ENCODE results near the gene CLDN25.
"Not testable (repeated sequence)": the region's sequence is repeated elsewhere in the genome, so short reads cannot be mapped to it uniquely, and the experiment has no call there.

CLDN25 gene

GRCh38 chr11:113779496-113779895 lies at the start of gene CLDN25:
Gene CLDN25 (plus strand): TSS chr11:113779796. CDS start chr11:113779796, 0 bp downstream.
- no peak within 1 kb of the TSS for H3K4me3 Mint-ChIP-seq
- H3K27ac Mint-ChIP-seq, result no peak within 1 kb of the TSS
- H3K36me3 Mint-ChIP-seq, result no peaks in the 10 kb centered on the region
- H3K27me3 Mint-ChIP-seq, result peaks cover 41% of the 10 kb centered on the region
- ATAC-seq, result no peak
- H3K4me1 Mint-ChIP-seq, result peaks cover 2% of the 10 kb centered on the region
- H3K9me3 Mint-ChIP-seq, result no peaks in the 10 kb centered on the region

- Mint-ChIP-seq H3K36me3 (peaks cover 35% of the 10 kb centered on the region), H3K4me1 (no peaks in the 10 kb centered on the region), H3K4me3 (no peak overlapping the region), H3K27ac (no peak overlapping the region), H3K9me3 (no peaks in the 10 kb centered on the region), H3K27me3 (no peaks in the 10 kb centered on the region)
- no peak for ATAC-seq
These were observed 48.5 kb upstream of the CLDN25 start for GRCh38 chr11:113730887-113731726.

- no peak for ATAC-seq
- no peak overlapping the region for H3K4me3 Mint-ChIP-seq
- H3K4me1 Mint-ChIP-seq, result no peaks in the 10 kb centered on the region
- no peak overlapping the region for H3K27ac Mint-ChIP-seq
- no peaks in the 10 kb centered on the region for H3K27me3 Mint-ChIP-seq
- H3K36me3 Mint-ChIP-seq, result peaks cover 41% of the 10 kb centered on the region
- no peaks in the 10 kb centered on the region for H3K9me3 Mint-ChIP-seq
These were observed 47.5 kb upstream of the CLDN25 start for GRCh38 chr11:113732092-113732491.

- Mint-ChIP-seq H3K4me1 (no peaks in the 10 kb centered on the region), H3K27ac (no peak overlapping the region), H3K36me3 (peaks cover 70% of the 10 kb centered on the region), H3K9me3 (no peaks in the 10 kb centered on the region), H3K4me3 (no peak overlapping the region), H3K27me3 (no peaks in the 10 kb centered on the region)
- ATAC-seq, result no peak
These were observed 43.3 kb upstream of the CLDN25 start for GRCh38 chr11:113736323-113736722.

GRCh38 chr11:113752932-113753331 lies 26.7 kb upstream of the CLDN25 start:
- Mint-ChIP-seq H3K36me3 (peaks cover 36% of the 10 kb centered on the region), H3K4me3 (no peak overlapping the region), H3K27me3 (no peaks in the 10 kb centered on the region), H3K27ac (no peak overlapping the region), H3K9me3 (no peaks in the 10 kb centered on the region), H3K4me1 (no peaks in the 10 kb centered on the region)
- no peak for ATAC-seq

- no peaks in the 10 kb centered on the region for H3K27me3 Mint-ChIP-seq
- no peak overlapping the region for H3K27ac Mint-ChIP-seq
- no peak overlapping the region for H3K4me3 Mint-ChIP-seq
- peaks cover 70% of the 10 kb centered on the region for H3K36me3 Mint-ChIP-seq
- no peak for ATAC-seq
- peaks cover 6% of the 10 kb centered on the region for H3K4me1 Mint-ChIP-seq
- H3K9me3 Mint-ChIP-seq, result no peaks in the 10 kb centered on the region
These were observed 19.4 kb upstream of the CLDN25 start for GRCh38 chr11:113760241-113760640.

- not testable (repeated sequence) for H3K27ac Mint-ChIP-seq, ATAC-seq, H3K9me3 Mint-ChIP-seq, H3K4me3 Mint-ChIP-seq, H3K27me3 Mint-ChIP-seq
- peaks cover 66% of the 10 kb centered on the region for H3K36me3 Mint-ChIP-seq
- H3K4me1 Mint-ChIP-seq, result peaks cover 14% of the 10 kb centered on the region
These were observed 16.6 kb upstream of the CLDN25 start for GRCh38 chr11:113763040-113763439.

- no peak overlapping the region for H3K4me3 Mint-ChIP-seq
- H3K9me3 Mint-ChIP-seq, result no peaks in the 10 kb centered on the region
- no peak for ATAC-seq
- H3K36me3 Mint-ChIP-seq, result peaks cover 53% of the 10 kb centered on the region
- no peak overlapping the region for H3K27ac Mint-ChIP-seq
- H3K27me3 Mint-ChIP-seq, result no peaks in the 10 kb centered on the region
- peaks cover 15% of the 10 kb centered on the region for H3K4me1 Mint-ChIP-seq
These were observed 14.9 kb upstream of the CLDN25 start for GRCh38 chr11:113764527-113765219.

GRCh38 chr11:113771964-113772363 lies 7.6 kb upstream of the CLDN25 start:
- Mint-ChIP-seq H3K27me3 (no peaks in the 10 kb centered on the region), H3K4me3 (peak overlapping the region; percentile 12), H3K9me3 (no peaks in the 10 kb centered on the region), H3K36me3 (peaks cover 12% of the 10 kb centered on the region), H3K27ac (peak overlapping the region; percentile 96), H3K4me1 (peaks cover 35% of the 10 kb centered on the region)
- no peak for ATAC-seq

GRCh38 chr11:113773092-113773415 lies 6.5 kb upstream of the CLDN25 start:
- ATAC-seq, result no peak
- Mint-ChIP-seq H3K27me3 (no peaks in the 10 kb centered on the region), H3K27ac (peak overlapping the region; percentile 96), H3K4me1 (peaks cover 27% of the 10 kb centered on the region), H3K9me3 (no peaks in the 10 kb centered on the region), H3K4me3 (peak overlapping the region; percentile 98), H3K36me3 (peaks cover under 1% of the 10 kb centered on the region)

- Mint-ChIP-seq H3K9me3 (no peaks in the 10 kb centered on the region), H3K4me1 (peaks cover 26% of the 10 kb centered on the region), H3K36me3 (no peaks in the 10 kb centered on the region), H3K4me3 (peak within 1 kb of the TSS; percentile 98), H3K27me3 (no peaks in the 10 kb centered on the region), H3K27ac (peak within 1 kb of the TSS; percentile 96)
- ATAC-seq, result peak; percentile 99
These were observed 6.0 kb upstream of the CLDN25 start, which contains the start of gene ZW10 for GRCh38 chr11:113773416-113774173. Gene ZW10 (minus strand): TSS chr11:113773692. CDS start chr11:113773666, 26 bp downstream.

- Mint-ChIP-seq H3K9me3 (no peaks in the 10 kb centered on the region), H3K27me3 (peaks cover under 1% of the 10 kb centered on the region), H3K4me1 (peaks cover 26% of the 10 kb centered on the region), H3K36me3 (no peaks in the 10 kb centered on the region), H3K27ac (peak overlapping the region; percentile 96), H3K4me3 (peak overlapping the region; percentile 98)
- ATAC-seq, result no peak
These were observed 5.5 kb upstream of the CLDN25 start for GRCh38 chr11:113774174-113774503.

- Mint-ChIP-seq H3K36me3 (no peaks in the 10 kb centered on the region), H3K27ac (no peak overlapping the region), H3K27me3 (peaks cover 33% of the 10 kb centered on the region), H3K9me3 (no peaks in the 10 kb centered on the region), H3K4me1 (peaks cover 8% of the 10 kb centered on the region), H3K4me3 (no peak overlapping the region)
- no peak for ATAC-seq
These were observed 1.3 kb upstream of the CLDN25 start for GRCh38 chr11:113778111-113778910.

- H3K4me1 Mint-ChIP-seq, result no peaks in the 10 kb centered on the region
- H3K36me3 Mint-ChIP-seq, result no peaks in the 10 kb centered on the region
- no peaks in the 10 kb centered on the region for H3K9me3 Mint-ChIP-seq
- no peak overlapping the region for H3K27ac Mint-ChIP-seq
- peaks cover 44% of the 10 kb centered on the region for H3K27me3 Mint-ChIP-seq
- no peak for ATAC-seq
- no peak overlapping the region for H3K4me3 Mint-ChIP-seq
These were observed 2.1 kb downstream of the CLDN25 start for GRCh38 chr11:113781682-113782081.

- Mint-ChIP-seq H3K36me3 (no peaks in the 10 kb centered on the region), H3K27me3 (peaks cover 48% of the 10 kb centered on the region)
These were observed 2.5 kb downstream of the CLDN25 start for GRCh38 chr11:113782134-113782533.

More at GRCh38 chr11:113782134-113782533, 2.5 kb downstream of the CLDN25 start:
- H3K27ac Mint-ChIP-seq, result no peak overlapping the region
- no peak for ATAC-seq
- no peak overlapping the region for H3K4me3 Mint-ChIP-seq
- H3K9me3 Mint-ChIP-seq, result no peaks in the 10 kb centered on the region
- no peaks in the 10 kb centered on the region for H3K4me1 Mint-ChIP-seq

All from stimulated activated memory B cell treated with anti-CD40 and anti-IgM and Interleukin-4, amounts not matched to agents 10 μg/mL and 1 μg/mL and 100 μg/mL, for 72 hours (primary cell).